OCI-LY7 (cell line): ENCODE data around the gene PODNL1.

Source experiments
- CTCF ChIP-seq: fragments of 200-600 bp; sonication (generic); conservative IDR thresholded peaks from 2 replicates; pipeline ENCODE4 v1.5.1; 2014; ENCODE audit warnings: mild to moderate bottlenecking, antibody characterized with exemption, low read length, moderate library complexity, mixed read lengths
- EZH2phosphoT487 ChIP-seq: fragments of 200-600 bp; sonication (generic); IDR thresholded peaks from 2 replicates; pipeline ENCODE4 v1.6.1; 2018; ENCODE audit warnings: low read depth, borderline replicate concordance, mild to moderate bottlenecking, mixed run types, antibody characterized with exemption, low read length, moderate library complexity, mixed read lengths

DNA sequence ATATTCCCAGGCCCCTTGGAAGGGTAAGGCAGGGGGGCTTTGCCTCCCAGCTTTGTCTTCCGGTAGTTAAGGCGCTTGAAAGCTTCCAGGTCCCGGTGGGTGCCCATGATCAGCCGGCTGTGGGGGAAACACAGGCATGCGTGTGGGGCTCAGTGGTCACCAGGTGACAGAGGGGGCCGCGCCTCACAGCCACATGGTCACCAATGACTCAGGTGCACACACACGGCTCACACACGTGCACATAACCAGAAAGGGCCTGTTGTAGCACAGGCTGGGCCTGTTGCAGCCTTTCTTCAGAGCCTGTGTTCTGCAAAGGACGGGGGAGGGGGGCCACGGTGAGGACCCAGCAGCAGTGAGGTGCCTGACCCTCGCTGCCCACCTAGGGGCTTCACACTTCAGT lies 55.4 kb downstream of the PODNL1 start:
- TF ChIP-seq CTCF = no peak
- TF ChIP-seq EZH2phosphoT487 = no peak
